H1 (cell line): ENCODE data around the gene ACVR1. TPM values are rescaled to one million over a fixed set of nuclear protein-coding genes. Genes with fewer than 3 reads are reported as not detected.

ENCODE experiments used
- CHD7 ChIP-seq: fragments of 300-600 bp; sonication (generic); IDR thresholded peaks from 2 replicates; pipeline ENCODE4 v1.7.1; 2012; ENCODE audit warnings: low read length, moderate library complexity, mild to moderate bottlenecking, inconsistent platforms; ENCODE audit not compliant: insufficient replicate concordance
- CREB1 ChIP-seq: IDR thresholded peaks from 2 replicates; pipeline ENCODE4 v1.6.1; 2012; ENCODE audit warnings: inconsistent platforms
- CTCF ChIP-seq, 3 experiments: IDR thresholded peaks; 1 replicate in 2 of 3; 2 replicates in 1 of 3; pipeline versions ENCODE4 v1.5.1 to v1.6.1; 2011; ENCODE audit warnings: low read length in 3 of 3, mild to moderate bottlenecking in 3 of 3, inconsistent platforms in 2 of 3, low read depth in 1 of 3, moderate library complexity in 1 of 3; ENCODE audit not compliant: insufficient read depth in 1 of 3; ENCODE audit errors: control extremely low read depth in 1 of 3
- SP4 ChIP-seq: IDR thresholded peaks from 2 replicates; pipeline ENCODE4 v1.6.1; 2012; ENCODE audit warnings: low read length, inconsistent platforms
- SUZ12 ChIP-seq: fragments of 200-600 bp; sonication (generic); IDR thresholded peaks from 2 replicates; pipeline ENCODE4 v1.6.1; 2012; ENCODE audit warnings: mild to moderate bottlenecking, inconsistent platforms, low read length, moderate library complexity, mixed read lengths
- polyA plus RNA-seq, 7 experiments: library from polyadenylated mRNA; depleted of rRNA in 3 of 7; stranded (reverse) in 5 of 7; unstranded in 2 of 7; fragments of >200 nt in 5 of 7; fragments of 200-250 nt in 2 of 7; gene quantifications; 1 replicate in 5 of 7; 2 replicates in 1 of 7; 4 replicates in 1 of 7; pipeline versions ENCODE4 v1.2.1 to v1.2.3, GENCODE V29; 2011 to 2013; ENCODE audit warnings: missing spikeins in 2 of 7, mixed read lengths in 2 of 7
- total RNA-seq: library from RNA; stranded (reverse); fragmentation: NEBNext Ultra II Directional; extraction: Animal tissue kit (Norgen Biotek cat#: 25700); gene quantifications from 2 replicates; pipeline ENCODE4 v1.2.1, GENCODE V29; 2021

Gene ACVR1
- total and polyA plus RNA-seq, 2 of the 8 experiments (the other 6 are each of a cell fraction or from before 2014, with no cell fraction given), result 8.5 to 17.7 TPM

GRCh38 chr2:157743051-157743450 is 133.1 kb downstream of the ACVR1 start (continued):
- TF ChIP-seq CHD7, result no peak
- no peak for TF ChIP-seq SP4
- no peak for TF ChIP-seq SUZ12
- no peak for TF ChIP-seq CREB1
- no peak for TF ChIP-seq CTCF (IDR thresholded peaks at IDR 0.05; ENCODE audit: control extremely low read depth in 1 of 3, insufficient read depth in 1 of 3, low read depth in 1 of 3, low read length in 3 of 3)
